ENCODE results near the gene TSHZ3.
A peak's percentile ranks its signal among the peaks of the same experiment; 100 is the strongest.

The TSHZ3 gene

DNA sequence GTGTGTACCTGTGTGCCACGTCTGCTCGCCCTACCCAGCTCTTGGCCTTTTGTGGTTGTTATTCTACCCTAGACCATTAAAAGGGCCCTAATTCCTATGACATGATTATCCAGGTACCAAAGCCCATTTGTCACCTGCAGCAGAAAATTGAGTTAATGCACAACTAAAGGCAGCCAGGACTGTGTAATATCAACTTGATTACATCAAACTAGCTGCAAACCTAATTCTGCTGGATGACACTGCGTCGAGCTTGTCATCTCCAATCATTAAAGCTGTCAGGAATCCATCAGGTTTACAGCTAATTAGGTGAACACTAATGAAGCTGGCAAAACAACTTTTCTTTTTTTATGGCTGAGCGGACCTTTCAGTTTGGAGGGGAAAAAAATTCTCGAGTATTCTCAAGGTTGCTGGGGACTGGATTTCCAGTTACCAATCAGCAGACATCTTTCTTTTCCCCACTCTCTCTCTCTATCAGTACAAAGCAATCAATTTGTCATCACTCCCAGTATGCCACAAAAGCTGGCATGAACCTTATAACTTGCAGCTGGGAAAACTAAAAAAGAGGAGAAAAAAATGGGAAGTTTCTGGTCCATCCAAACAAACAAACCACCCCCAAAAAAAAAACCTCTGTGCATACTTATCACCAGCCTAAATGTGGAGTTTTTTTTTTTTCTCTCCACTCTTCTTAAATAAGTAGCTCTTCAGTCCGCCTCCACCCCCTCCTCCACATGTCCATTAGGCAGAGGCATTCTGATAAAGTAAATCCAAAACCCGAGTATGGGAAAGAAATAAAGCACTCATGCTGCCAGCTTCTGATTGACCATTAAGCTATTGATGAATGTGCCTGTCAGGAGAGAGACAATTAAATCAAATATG is 2.8 kb downstream of the TSHZ3 start:
- Mint-ChIP-seq H3K4me1 (peaks cover 49% of the 10 kb centered on the region), H3K9me3 (no peaks in the 10 kb centered on the region), H3K27me3 (ENCODE audit: low read depth, poor library complexity) (peaks cover 33% of the 10 kb centered on the region), H3K27ac (no peak overlapping the region), H3K4me3 (peak overlapping the region; percentile 50), H3K36me3 (ENCODE audit: low read depth) (no peaks in the 10 kb centered on the region)
- no peak for DNase-seq
- TF ChIP-seq, protein P1, sequence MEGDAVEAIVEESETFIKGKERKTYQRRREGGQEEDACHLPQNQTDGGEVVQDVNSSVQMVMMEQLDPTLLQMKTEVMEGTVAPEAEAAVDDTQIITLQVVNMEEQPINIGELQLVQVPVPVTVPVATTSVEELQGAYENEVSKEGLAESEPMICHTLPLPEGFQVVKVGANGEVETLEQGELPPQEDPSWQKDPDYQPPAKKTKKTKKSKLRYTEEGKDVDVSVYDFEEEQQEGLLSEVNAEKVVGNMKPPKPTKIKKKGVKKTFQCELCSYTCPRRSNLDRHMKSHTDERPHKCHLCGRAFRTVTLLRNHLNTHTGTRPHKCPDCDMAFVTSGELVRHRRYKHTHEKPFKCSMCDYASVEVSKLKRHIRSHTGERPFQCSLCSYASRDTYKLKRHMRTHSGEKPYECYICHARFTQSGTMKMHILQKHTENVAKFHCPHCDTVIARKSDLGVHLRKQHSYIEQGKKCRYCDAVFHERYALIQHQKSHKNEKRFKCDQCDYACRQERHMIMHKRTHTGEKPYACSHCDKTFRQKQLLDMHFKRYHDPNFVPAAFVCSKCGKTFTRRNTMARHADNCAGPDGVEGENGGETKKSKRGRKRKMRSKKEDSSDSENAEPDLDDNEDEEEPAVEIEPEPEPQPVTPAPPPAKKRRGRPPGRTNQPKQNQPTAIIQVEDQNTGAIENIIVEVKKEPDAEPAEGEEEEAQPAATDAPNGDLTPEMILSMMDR (IDR thresholded peaks at IDR 0.05), result no peak

DNA sequence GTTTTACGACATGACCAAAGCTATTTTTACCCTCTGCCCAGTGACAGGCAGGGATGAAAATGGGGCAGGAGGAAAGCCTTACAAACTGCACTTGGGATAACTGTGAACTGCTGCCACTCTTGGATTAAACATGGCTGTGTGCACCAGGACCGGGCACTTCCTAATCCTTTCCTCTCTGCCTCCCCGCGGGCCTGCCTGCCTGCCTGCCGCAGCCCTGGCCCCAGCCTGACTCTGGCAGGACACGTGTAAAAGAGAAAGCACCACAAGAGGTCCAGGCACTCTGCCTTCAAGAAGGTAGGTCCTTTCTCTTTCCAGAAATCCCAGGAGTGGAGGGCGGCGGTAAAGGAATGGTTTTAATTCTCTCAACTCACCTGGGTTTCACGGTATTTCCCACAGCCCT is 4.8 kb downstream of the TSHZ3 start:
- TF ChIP-seq, protein P1 (IDR thresholded peaks at IDR 0.05), result no peak
- H3K27me3 Mint-ChIP-seq (ENCODE audit: low read depth, poor library complexity), result peaks cover 28% of the 10 kb centered on the region
- DNase-seq, result no peak
- peaks cover 69% of the 10 kb centered on the region for H3K4me1 Mint-ChIP-seq
- no peaks in the 10 kb centered on the region for H3K36me3 Mint-ChIP-seq (ENCODE audit: low read depth)
- no peaks in the 10 kb centered on the region for H3K9me3 Mint-ChIP-seq
- H3K27ac Mint-ChIP-seq, result no peak overlapping the region
- H3K4me3 Mint-ChIP-seq, result no peak overlapping the region

DNA sequence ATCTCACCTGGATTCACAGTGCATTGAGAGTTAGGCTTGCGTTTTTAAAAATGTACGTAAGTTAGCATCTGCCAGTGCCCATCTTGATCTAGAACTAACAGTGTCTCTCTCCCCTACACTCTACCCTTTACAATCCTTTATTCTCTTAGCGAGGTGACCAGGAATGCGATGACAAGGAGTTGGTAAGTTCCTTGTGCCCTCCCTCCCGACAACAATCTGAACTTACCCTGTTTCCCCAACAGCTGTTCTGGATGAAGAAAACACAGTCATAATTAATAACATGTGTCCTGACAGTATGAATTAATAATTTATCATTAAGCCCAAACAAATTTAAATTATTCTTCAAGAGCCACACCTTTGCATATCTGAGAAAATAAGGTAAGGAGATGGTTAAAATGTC is 6.3 kb downstream of the TSHZ3 start:
- no peak for DNase-seq
- Mint-ChIP-seq H3K4me3 (no peak overlapping the region), H3K4me1 (peaks cover 77% of the 10 kb centered on the region), H3K36me3 (ENCODE audit: low read depth) (no peaks in the 10 kb centered on the region), H3K9me3 (no peaks in the 10 kb centered on the region), H3K27me3 (ENCODE audit: low read depth, poor library complexity) (peaks cover 23% of the 10 kb centered on the region), H3K27ac (no peak overlapping the region)
- TF ChIP-seq, protein P1 (IDR thresholded peaks at IDR 0.05), result no peak

DNA sequence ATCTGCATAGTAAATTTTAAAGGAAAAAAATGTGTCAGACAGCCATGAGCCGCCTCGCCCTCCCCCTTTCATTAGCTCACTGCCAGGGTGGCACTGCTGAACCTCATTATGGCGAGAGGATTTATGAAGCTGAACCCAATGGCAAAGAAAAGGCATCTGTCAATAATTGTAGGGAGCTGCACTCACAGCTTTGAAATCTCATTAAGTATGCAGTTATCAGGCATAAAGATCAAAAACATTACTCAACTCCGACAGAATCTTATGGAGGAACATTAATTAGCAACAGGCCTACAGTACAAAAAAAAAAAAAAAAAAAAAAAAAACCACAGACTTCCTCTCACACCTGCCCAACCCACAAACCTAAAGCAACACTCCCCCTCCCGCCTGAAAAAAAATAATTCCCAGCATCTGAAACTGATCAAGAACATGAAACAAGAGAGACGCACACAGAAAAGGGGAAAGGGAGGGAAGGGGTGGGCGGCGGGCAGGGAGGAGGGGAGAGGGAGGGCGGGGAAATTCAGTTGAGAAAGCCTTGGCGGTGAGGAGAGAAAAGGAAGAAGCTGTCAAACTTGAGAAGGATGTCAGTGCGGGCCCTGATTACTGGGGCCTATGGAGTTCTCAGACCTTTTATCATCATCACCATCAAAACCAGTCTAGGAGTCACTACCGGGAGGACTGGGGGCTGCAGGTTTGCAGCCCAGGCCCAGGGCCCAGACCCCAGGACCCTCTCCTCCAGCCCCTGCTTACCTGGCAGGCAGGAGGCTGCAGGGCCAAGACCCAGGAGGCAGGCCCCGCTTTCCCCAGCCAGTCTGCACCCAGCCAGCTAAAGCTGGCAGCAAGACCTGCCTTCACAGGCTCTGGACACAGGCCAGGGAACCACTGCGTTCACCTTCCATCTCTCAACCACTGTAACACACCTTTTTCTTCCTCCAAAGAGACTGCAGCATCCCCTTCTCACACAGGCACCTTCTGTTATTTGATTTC is 8.9 kb downstream of the TSHZ3 start:
- no peak for DNase-seq
- Mint-ChIP-seq H3K9me3 (no peaks in the 10 kb centered on the region), H3K4me3 (peak overlapping the region; percentile 59), H3K36me3 (ENCODE audit: low read depth) (no peaks in the 10 kb centered on the region), H3K27ac (no peak overlapping the region), H3K27me3 (ENCODE audit: low read depth, poor library complexity) (peaks cover 14% of the 10 kb centered on the region), H3K4me1 (peaks cover 85% of the 10 kb centered on the region)
- TF ChIP-seq, protein P1 (IDR thresholded peaks at IDR 0.05), result no peak

DNA sequence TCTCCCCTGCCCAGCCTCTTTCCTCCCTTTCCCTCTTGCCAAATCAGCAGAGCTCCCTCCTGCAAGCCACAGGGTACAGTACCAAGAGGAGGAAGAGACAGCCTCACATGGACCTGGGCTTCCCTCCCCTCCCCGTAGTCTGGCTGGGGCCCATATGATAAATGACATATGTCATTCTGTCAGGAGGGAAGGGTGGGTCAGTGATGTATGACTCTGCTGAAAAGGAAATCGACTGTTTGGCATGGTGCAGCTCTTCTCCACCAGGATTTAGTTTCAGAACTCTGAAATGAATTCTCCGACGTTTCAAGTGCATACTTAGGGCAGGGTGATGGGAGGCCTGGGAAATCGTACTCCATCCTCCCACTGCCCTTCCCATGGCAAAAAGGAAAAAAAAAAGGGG is 9.8 kb downstream of the TSHZ3 start:
- Mint-ChIP-seq H3K27ac (peak overlapping the region; percentile 94), H3K9me3 (no peaks in the 10 kb centered on the region), H3K4me3 (peak overlapping the region; percentile 60), H3K27me3 (ENCODE audit: low read depth, poor library complexity) (peaks cover 10% of the 10 kb centered on the region), H3K36me3 (ENCODE audit: low read depth) (no peaks in the 10 kb centered on the region), H3K4me1 (peaks cover 85% of the 10 kb centered on the region)
- TF ChIP-seq, protein P1 (IDR thresholded peaks at IDR 0.05), result no peak
- peak; percentile 30 for DNase-seq
